Peyer's patch (tissue), 4 donors: ENCODE data around the gene HPS1.

ENCODE experiments used
- CTCF ChIP-seq, 6 experiments: fragments of 450-650 bp in 4 of 6; fragments of 200-600 bp in 2 of 6; sonication (generic) in 1 of 6; IDR thresholded peaks; one replicate each; pipeline ENCODE4 v1.5.1; 2017 to 2019; ENCODE audit warnings: antibody characterized with exemption in 6 of 6, mild to moderate bottlenecking in 3 of 6, moderate library complexity in 1 of 6
- POLR2A ChIP-seq, 2 donors: fragments of 450-650 bp; IDR thresholded peaks; one replicate each; pipeline ENCODE4 v1.5.1; 2017; ENCODE audit warnings: antibody characterized with exemption in 2 of 2, mild to moderate bottlenecking in 2 of 2, moderate library complexity in 2 of 2

GRCh38 chr10:98488669-98489430, 42.1 kb upstream of the HPS1 start:
- TF ChIP-seq CTCF (IDR thresholded peaks at IDR 0.05) (no peak), POLR2A (IDR thresholded peaks at IDR 0.05) (no peak)
